Caco-2 (cell line): ENCODE data around the gene ANAPC1. TPM values are rescaled to one million over a fixed set of nuclear protein-coding genes. Genes with fewer than 3 reads are reported as not detected.
"Not testable (repeated sequence)": the region's sequence is repeated elsewhere in the genome, so short reads cannot be mapped to it uniquely, and the experiment has no call there.

Experiments used
- BruUV-seq: library from RNA; stranded (reverse); fragments of 400-500 nt; replicated peaks from 2 replicates; lab custom pipeline; 2021; lab: Mats Ljungman, UMichigan
- CTCF ChIA-PET: fragments of 300-600 bp; sonication (Branson Sonifier 250); formaldehyde crosslinking; loops from one replicate; lab custom pipeline; 2022; ENCODE audit warnings: antibody characterized with exemption; lab: Charles Lee
- POLR2A ChIA-PET: fragments of 300-600 bp; sonication (Branson Sonifier 250); formaldehyde crosslinking; loops from one replicate; lab custom pipeline; 2022; ENCODE audit warnings: antibody characterized with exemption; lab: Charles Lee
- DNase-seq, 2 experiments: peaks; one replicate each; pipeline versions ENCODE4 v3.0.0 to v3.0.0-alpha.2; 2020 to 2022
- H3K27me3 ChIP-seq: replicated peaks from 2 replicates; pipeline ENCODE4 v1.6.0; 2011; ENCODE audit warnings: low read length; ENCODE audit not compliant: control insufficient read depth, insufficient read depth
- H3K36me3 ChIP-seq: 2 replicates; pipeline ENCODE4 v1.5.1; 2011; ENCODE audit warnings: low read length; ENCODE audit not compliant: control insufficient read depth, insufficient read depth
- H3K4me1 ChIP-seq: fragments of 250-450 bp; sonication (Bioruptor Pico); 2 replicates; pipeline ENCODE4 v1.5.1; 2020; ENCODE audit warnings: mild to moderate bottlenecking
- H3K4me3 ChIP-seq: 2 replicates; pipeline ENCODE4 v1.5.1; 2011; ENCODE audit warnings: low read depth, mild to moderate bottlenecking, control low read depth, low read length
- H3K9me3 ChIP-seq: fragments of 250-450 bp; sonication (Bioruptor Pico); 2 replicates; pipeline ENCODE4 v1.5.1; 2020; ENCODE audit warnings: mild to moderate bottlenecking, moderate library complexity
- H3K27ac Mint-ChIP-seq: one replicate; pipeline ENCODE4 v1.8.0; 2022; ENCODE audit warnings: mixed read lengths; ENCODE audit not compliant: unreplicated experiment
- H3K27me3 Mint-ChIP-seq: one replicate; pipeline ENCODE4 v1.8.0; 2022; ENCODE audit warnings: mixed read lengths; ENCODE audit not compliant: insufficient read depth, unreplicated experiment
- H3K36me3 Mint-ChIP-seq: one replicate; pipeline ENCODE4 v1.8.0; 2022; ENCODE audit warnings: mild to moderate bottlenecking, mixed read lengths; ENCODE audit not compliant: insufficient read depth, unreplicated experiment
- H3K4me1 Mint-ChIP-seq: one replicate; pipeline ENCODE4 v1.8.0; 2022; ENCODE audit warnings: low read depth, mixed read lengths; ENCODE audit not compliant: unreplicated experiment
- H3K4me3 Mint-ChIP-seq: one replicate; pipeline ENCODE4 v1.8.0; 2022; ENCODE audit warnings: mild to moderate bottlenecking, moderate library complexity, mixed read lengths; ENCODE audit not compliant: unreplicated experiment
- H3K9me3 Mint-ChIP-seq: one replicate; pipeline ENCODE4 v1.8.0; 2022; ENCODE audit warnings: mixed read lengths; ENCODE audit not compliant: unreplicated experiment
- CTCF ChIP-seq, 2 experiments: fragments of 200-600 bp in 1 of 2; IDR thresholded peaks; 1 replicate in 1 of 2; 2 replicates in 1 of 2; pipeline versions ENCODE4 v1.5.1 to v1.8.0; 2011 to 2022; ENCODE audit warnings: antibody characterized with exemption in 1 of 2, control low read depth in 1 of 2, inconsistent platforms in 1 of 2, low read depth in 1 of 2, low read length in 1 of 2, mild to moderate bottlenecking in 1 of 2, moderate library complexity in 1 of 2; ENCODE audit not compliant: insufficient read depth in 1 of 2, severe bottlenecking in 1 of 2, unreplicated experiment in 1 of 2
- intact Hi-C: fragments of 100-400 bp; cut with micrococcal nuclease; formaldehyde crosslinking; loops from one replicate; pipeline ENCODE4 v1.10.0; 2022; ENCODE audit not compliant: unreplicated experiment
- total RNA-seq: library from RNA; stranded (reverse); gene quantifications from 2 replicates; pipeline ENCODE4 v1.2.3, GENCODE V29; 2022

Gene ANAPC1
- total RNA-seq, 1 experiment from 2014 or later, result 97.2 TPM

GRCh38 chr2:111896024-111896423 is 12.0 kb upstream of the ANAPC1 start:
- ChIA-PET CTCF (no interaction called here), POLR2A (no interaction called here)
- BruUV-seq, result no TSS peak
- no peaks in the 10 kb centered on the region for H3K9me3 ChIP-seq
- peaks cover 17% of the 10 kb centered on the region for H3K4me1 ChIP-seq
- intact Hi-C loops, result loop anchor here (5.0 to 10.0 kb wide), 2 partner anchors 91 to 689 kb away; partner anchors contain the start of gene CHCHD5
- H3K27me3 Mint-ChIP-seq, result no peaks in the 10 kb centered on the region
- H3K4me3 ChIP-seq, result no peak overlapping the region
- H3K27me3 ChIP-seq, result no peaks in the 10 kb centered on the region
- peaks cover 23% of the 10 kb centered on the region for H3K4me1 Mint-ChIP-seq
- TF ChIP-seq CTCF (IDR thresholded peaks at IDR 0.05; ENCODE audit: insufficient read depth in 1 of 2, low read depth in 1 of 2, low read length in 1 of 2, severe bottlenecking in 1 of 2, unreplicated experiment in 1 of 2), result no peak
- H3K36me3 ChIP-seq, result no peaks in the 10 kb centered on the region
- no peaks in the 10 kb centered on the region for H3K9me3 Mint-ChIP-seq
- no peak overlapping the region for H3K27ac Mint-ChIP-seq
- no peak for DNase-seq
- no peak overlapping the region for H3K4me3 Mint-ChIP-seq
- H3K36me3 Mint-ChIP-seq, result peaks cover 7% of the 10 kb centered on the region

- BruUV-seq, result TSS peak; percentile 95
- Mint-ChIP-seq H3K27me3 (no peaks in the 10 kb centered on the region), H3K27ac (peak overlapping the region; percentile 88), H3K36me3 (peaks cover 28% of the 10 kb centered on the region), H3K4me1 (no peaks in the 10 kb centered on the region), H3K9me3 (no peaks in the 10 kb centered on the region), H3K4me3 (peak overlapping the region; percentile 83)
- CTCF ChIA-PET, result interaction anchor here (0.7 to 1.7 kb wide), 4 partner anchors 13 to 1257 kb away, joined by 3 to 8 read pairs (median 4); partner anchors contain the start of gene MERTK
- H3K4me1 ChIP-seq, result peaks cover 4% of the 10 kb centered on the region; the same call in 1 of the 2 replicates
- no peaks in the 10 kb centered on the region for H3K36me3 ChIP-seq
- H3K4me3 ChIP-seq, result peak overlapping the region; percentile 93
- H3K9me3 ChIP-seq, result no peaks in the 10 kb centered on the region
- intact Hi-C loops, result loop anchor here (10.0 kb wide), 1 partner anchor 370 kb away; the partner anchor contains the start of gene ZC3H8
- POLR2A ChIA-PET, result interaction anchor here (0.5 kb wide), 1 partner anchor 21 kb away, joined by 3 read pairs; no protein-coding TSS in a partner anchor
- DNase-seq, result no peak
- H3K27me3 ChIP-seq, result no peaks in the 10 kb centered on the region
- TF ChIP-seq CTCF (IDR thresholded peaks at IDR 0.05; ENCODE audit: insufficient read depth in 1 of 2, low read depth in 1 of 2, low read length in 1 of 2, severe bottlenecking in 1 of 2, unreplicated experiment in 1 of 2), result no peak
Observed at GRCh38 chr2:111884592-111884964, 585 bp upstream of the ANAPC1 start.

GRCh38 chr2:111872806-111873205 is 11.2 kb downstream of the ANAPC1 start:
- intact Hi-C loops, H3K27ac Mint-ChIP-seq, H3K27me3 Mint-ChIP-seq, H3K4me1 ChIP-seq, BruUV-seq, CTCF ChIA-PET, H3K4me3 ChIP-seq, H3K36me3 ChIP-seq, H3K9me3 Mint-ChIP-seq, H3K9me3 ChIP-seq, H3K4me3 Mint-ChIP-seq, H3K27me3 ChIP-seq, H3K4me1 Mint-ChIP-seq, DNase-seq: not testable (repeated sequence)
- H3K36me3 Mint-ChIP-seq, result peaks cover 68% of the 10 kb centered on the region
- POLR2A ChIA-PET, result interaction anchor here (0.6 kb wide), 1 partner anchor 10 kb away, joined by 6 read pairs; no protein-coding TSS in a partner anchor

GRCh38 chr2:111865124-111865523 is 18.9 kb downstream of the ANAPC1 start:
- H3K4me1 Mint-ChIP-seq, H3K27me3 Mint-ChIP-seq, DNase-seq, H3K4me1 ChIP-seq, BruUV-seq, H3K4me3 Mint-ChIP-seq, H3K4me3 ChIP-seq, intact Hi-C loops, H3K27ac Mint-ChIP-seq, H3K9me3 ChIP-seq, POLR2A ChIA-PET, CTCF ChIA-PET, H3K9me3 Mint-ChIP-seq, H3K27me3 ChIP-seq, H3K36me3 ChIP-seq: not testable (repeated sequence)
- peaks cover 53% of the 10 kb centered on the region for H3K36me3 Mint-ChIP-seq

GRCh38 chr2:111860005-111860404 is 24.0 kb downstream of the ANAPC1 start:
- H3K27me3 Mint-ChIP-seq, CTCF ChIA-PET, intact Hi-C loops, H3K27me3 ChIP-seq, H3K9me3 ChIP-seq, H3K4me3 ChIP-seq, BruUV-seq, H3K4me3 Mint-ChIP-seq, H3K4me1 Mint-ChIP-seq, H3K36me3 ChIP-seq, H3K9me3 Mint-ChIP-seq, H3K27ac Mint-ChIP-seq, H3K4me1 ChIP-seq, POLR2A ChIA-PET, DNase-seq: not testable (repeated sequence)
- peaks cover 54% of the 10 kb centered on the region for H3K36me3 Mint-ChIP-seq
